Testis (tissue), 3 donors: ENCODE measurements around the gene IFNGR2. TPM values are rescaled to one million over a fixed set of nuclear protein-coding genes. Genes with fewer than 3 reads are reported as not detected.
"Not testable (repeated sequence)": the region's sequence is repeated elsewhere in the genome, so short reads cannot be mapped to it uniquely, and the experiment has no call there.

Experiments
- DNase-seq: peaks from one replicate; pipeline ENCODE4 v3.0.0-alpha.2; 2019
- H3K27ac ChIP-seq, 2 donors: fragments of 200-600 bp; sonication (generic); one replicate each; pipeline ENCODE4 v1.5.1; 2019
- H3K27me3 ChIP-seq: fragments of 200-600 bp; sonication (generic); one replicate; pipeline ENCODE4 v1.5.1; 2019
- H3K36me3 ChIP-seq: fragments of 200-600 bp; sonication (generic); one replicate; pipeline ENCODE4 v1.5.1; 2017; ENCODE audit warnings: low read depth; ENCODE audit errors: missing control alignments
- H3K4me1 ChIP-seq: fragments of 200-600 bp; sonication (generic); one replicate; pipeline ENCODE4 v1.5.1; 2019
- H3K4me3 ChIP-seq, 2 donors: fragments of 200-600 bp; sonication (generic); one replicate each; pipeline ENCODE4 v1.5.1; 2017 to 2019
- H3K9me3 ChIP-seq: fragments of 200-600 bp; sonication (generic); one replicate; pipeline ENCODE4 v1.5.1; 2017
- POLR2A ChIP-seq: fragments of 450-650 bp; IDR thresholded peaks from one replicate; pipeline ENCODE4 v1.6.1; 2017; ENCODE audit warnings: antibody characterized with exemption, mild to moderate bottlenecking, moderate library complexity
- WGBS, 2 donors: methylation state at CpG; one replicate each; pipeline ENCODE4 v1.1.5; 2018; 5-methylcytosine and 5-hydroxymethylcytosine counted together
- intact Hi-C: fragments of 100-400 bp; cut with DNase I; formaldehyde crosslinking; loops from one replicate; pipeline ENCODE4 v1.15.1; 2023; ENCODE audit warnings: low total_unique reads
- polyA plus RNA-seq: library from polyadenylated mRNA; stranded (reverse); fragments of 350-450 nt; fragmentation: Illumina TruSeq; extraction: RNeasy Lipid Tissue Mini Kit (QIAGEN cat#74804); gene quantifications from one replicate; pipeline ENCODE4 v1.2.3, GENCODE V29; 2014; ENCODE audit warnings: low read depth, low replicate concordance; ENCODE audit not compliant: insufficient read depth
- total RNA-seq, 2 donors: library from RNA; depleted of rRNA; stranded (reverse); fragments of >200 nt; gene quantifications; one replicate each; pipeline ENCODE4 v1.2.3, GENCODE V29; 2016
- TF ChIP-seq, protein P1 (sequence below), 3 experiments: fragments of 450-650 bp in 2 of 3; fragments of 200-600 bp in 1 of 3; sonication (generic) in 1 of 3; IDR thresholded peaks; one replicate each; pipeline ENCODE4 v1.5.1; 2016 to 2019; ENCODE audit warnings: antibody characterized with exemption in 3 of 3, mild to moderate bottlenecking in 2 of 3, moderate library complexity in 1 of 3

The IFNGR2 gene
- total and polyA plus RNA-seq, 3 donors from 2014 or later, result 87.6 to 108 (median 91.9) TPM

DNA sequence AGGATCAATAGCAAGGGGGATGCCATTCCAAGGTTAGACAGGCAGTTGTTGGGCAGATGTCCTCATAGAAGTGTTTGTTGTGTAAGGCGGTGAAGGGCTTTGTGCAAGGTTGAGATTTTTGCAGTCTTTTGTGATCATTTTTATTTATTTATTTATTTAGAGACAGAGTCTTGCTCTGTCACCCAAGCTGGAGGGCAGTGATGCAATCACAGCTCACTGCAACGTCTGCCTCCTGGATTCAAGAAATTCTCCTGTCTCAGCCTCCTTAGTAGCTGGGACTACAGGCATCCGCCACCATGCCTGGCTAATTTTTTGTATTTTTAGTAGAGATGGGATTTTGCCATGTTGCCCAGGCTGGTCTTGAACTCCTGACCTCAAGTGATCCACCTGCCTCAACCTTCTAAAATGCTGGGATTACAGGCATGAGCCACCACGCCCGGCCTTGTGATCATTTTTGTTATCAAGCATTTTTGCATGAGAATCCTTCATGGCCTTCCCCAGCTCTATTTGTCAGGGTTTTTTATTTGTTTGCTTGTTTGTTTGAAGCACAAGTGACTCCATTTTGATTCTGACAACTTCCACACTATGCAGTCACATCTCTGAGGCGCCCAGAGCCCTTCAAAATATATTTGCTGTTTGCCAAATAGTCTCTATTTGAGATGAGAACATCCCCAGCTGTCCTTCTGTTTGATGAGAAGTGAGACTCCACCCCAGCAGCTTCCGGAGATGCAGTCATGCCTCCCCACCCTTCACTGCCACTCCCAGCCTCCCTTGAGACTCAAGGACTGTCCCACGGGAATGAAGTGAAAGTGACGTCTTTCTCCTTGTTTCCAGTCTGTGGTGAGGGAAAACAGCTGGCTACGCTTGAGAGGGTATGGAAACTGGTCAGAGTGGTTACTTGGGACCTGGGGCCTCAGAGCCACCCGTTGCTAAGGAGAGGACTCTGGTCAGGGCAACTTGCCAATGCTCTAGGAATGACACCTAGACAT lies 38.6 kb downstream of the IFNGR2 start:
- Histone ChIP-seq H3K4me3 (no peak overlapping the region), H3K36me3 (no peaks in the 10 kb centered on the region), H3K9me3 (no peaks in the 10 kb centered on the region), H3K4me1 (peaks cover 4% of the 10 kb centered on the region), H3K27ac (no peak overlapping the region), H3K27me3 (no peaks in the 10 kb centered on the region)
- intact Hi-C loops, result loop anchor here (5.0 kb wide), 1 partner anchor 239 kb away; no protein-coding TSS in a partner anchor
- WGBS, 2 donors, result 75 to 92% methylated on average over 11 of the region's 11 CpGs
- DNase-seq, result no peak
- TF ChIP-seq, protein P1, sequence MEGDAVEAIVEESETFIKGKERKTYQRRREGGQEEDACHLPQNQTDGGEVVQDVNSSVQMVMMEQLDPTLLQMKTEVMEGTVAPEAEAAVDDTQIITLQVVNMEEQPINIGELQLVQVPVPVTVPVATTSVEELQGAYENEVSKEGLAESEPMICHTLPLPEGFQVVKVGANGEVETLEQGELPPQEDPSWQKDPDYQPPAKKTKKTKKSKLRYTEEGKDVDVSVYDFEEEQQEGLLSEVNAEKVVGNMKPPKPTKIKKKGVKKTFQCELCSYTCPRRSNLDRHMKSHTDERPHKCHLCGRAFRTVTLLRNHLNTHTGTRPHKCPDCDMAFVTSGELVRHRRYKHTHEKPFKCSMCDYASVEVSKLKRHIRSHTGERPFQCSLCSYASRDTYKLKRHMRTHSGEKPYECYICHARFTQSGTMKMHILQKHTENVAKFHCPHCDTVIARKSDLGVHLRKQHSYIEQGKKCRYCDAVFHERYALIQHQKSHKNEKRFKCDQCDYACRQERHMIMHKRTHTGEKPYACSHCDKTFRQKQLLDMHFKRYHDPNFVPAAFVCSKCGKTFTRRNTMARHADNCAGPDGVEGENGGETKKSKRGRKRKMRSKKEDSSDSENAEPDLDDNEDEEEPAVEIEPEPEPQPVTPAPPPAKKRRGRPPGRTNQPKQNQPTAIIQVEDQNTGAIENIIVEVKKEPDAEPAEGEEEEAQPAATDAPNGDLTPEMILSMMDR (IDR thresholded peaks at IDR 0.05), result no peak
- no peak for TF ChIP-seq POLR2A

DNA sequence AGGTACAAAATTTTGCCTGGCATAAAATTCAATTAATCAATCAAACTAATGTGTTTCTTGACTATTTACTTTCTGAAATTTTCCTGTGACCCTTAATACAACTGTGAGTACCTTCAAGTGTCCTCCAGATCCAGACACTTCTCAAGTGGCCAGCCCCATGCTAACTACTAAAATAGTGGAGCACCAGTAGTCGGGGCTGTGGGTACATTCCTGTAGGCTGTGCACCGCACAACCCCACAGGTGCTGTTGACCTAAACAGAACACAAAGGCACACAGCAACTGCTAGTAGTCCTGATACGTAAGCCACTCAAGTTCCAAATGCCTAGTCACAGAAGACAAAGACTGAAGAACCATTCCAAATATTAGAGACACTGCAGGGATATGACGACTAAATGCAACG lies 40.0 kb downstream of the IFNGR2 start:
- H3K4me1 ChIP-seq, result peaks cover 4% of the 10 kb centered on the region
- intact Hi-C loops, result loop anchor here (5.0 kb wide), 1 partner anchor 241 kb away; no protein-coding TSS in a partner anchor
- DNase-seq, result no peak
- H3K4me3 ChIP-seq, result no peak overlapping the region
- no peaks in the 10 kb centered on the region for H3K9me3 ChIP-seq
- no peaks in the 10 kb centered on the region for H3K36me3 ChIP-seq
- TF ChIP-seq, protein P1 (IDR thresholded peaks at IDR 0.05), result no peak
- TF ChIP-seq POLR2A, result no peak
- 81 to 86% methylated on average over 5 of the region's 5 CpGs for WGBS, 2 donors
- no peaks in the 10 kb centered on the region for H3K27me3 ChIP-seq
- no peak overlapping the region for H3K27ac ChIP-seq

DNA sequence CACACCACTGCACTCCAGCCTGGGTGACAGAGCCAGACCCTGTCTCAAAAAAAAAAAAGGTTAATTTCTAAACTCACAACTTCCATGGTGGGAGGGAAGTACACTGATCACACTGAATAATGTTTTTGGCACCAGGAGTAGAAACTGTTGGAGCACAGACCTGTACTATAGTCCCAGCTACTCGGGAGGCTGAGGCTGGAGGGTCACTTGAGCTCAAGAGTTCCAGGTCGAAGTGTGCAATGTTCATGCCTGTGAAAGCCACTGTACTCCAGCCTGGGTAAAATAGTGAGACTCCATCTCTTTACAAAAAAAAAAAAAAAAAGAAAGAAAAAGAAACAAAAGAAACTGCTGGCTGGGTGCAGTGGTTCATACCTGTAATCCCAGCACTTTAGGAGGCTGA lies 41.3 kb downstream of the IFNGR2 start:
- no peaks in the 10 kb centered on the region for H3K27me3 ChIP-seq
- no peak overlapping the region for H3K27ac ChIP-seq
- TF ChIP-seq, protein P1 (IDR thresholded peaks at IDR 0.05), result no peak
- no peak for TF ChIP-seq POLR2A
- peaks cover 4% of the 10 kb centered on the region for H3K4me1 ChIP-seq
- DNase-seq, result no peak
- H3K4me3 ChIP-seq, result no peak overlapping the region
- H3K36me3 ChIP-seq, result no peaks in the 10 kb centered on the region
- intact Hi-C loops, result loop anchor here (5.0 kb wide), 1 partner anchor 242 kb away; no protein-coding TSS in a partner anchor
- 43 to 50% methylated on average over 2 of the region's 2 CpGs for WGBS, 2 donors
- no peaks in the 10 kb centered on the region for H3K9me3 ChIP-seq

DNA sequence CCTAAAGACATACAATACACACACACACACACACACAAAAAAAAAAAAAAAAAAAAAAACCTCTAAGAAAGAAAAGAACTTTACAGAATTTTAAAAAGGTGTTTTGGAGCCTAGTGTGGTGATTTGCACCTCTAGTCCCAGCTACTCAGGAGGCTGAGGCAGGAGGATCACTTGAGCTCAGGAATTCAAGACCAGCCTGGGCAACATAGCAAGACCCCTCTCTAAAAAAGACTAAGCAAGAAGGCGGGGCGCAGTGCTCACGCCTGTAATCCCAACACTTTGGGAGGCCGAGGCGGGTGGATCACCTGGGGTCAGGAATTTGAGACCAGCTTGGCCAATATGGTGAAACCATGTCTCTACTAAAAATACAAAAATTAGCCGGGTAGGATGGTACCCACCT lies 43.4 kb downstream of the IFNGR2 start:
- DNase-seq, H3K4me3 ChIP-seq, intact Hi-C loops, H3K9me3 ChIP-seq, H3K4me1 ChIP-seq, H3K27me3 ChIP-seq, H3K36me3 ChIP-seq, H3K27ac ChIP-seq: not testable (repeated sequence)
- 95 to 97% methylated on average over 6 of the region's 6 CpGs for WGBS, 2 donors

DNA sequence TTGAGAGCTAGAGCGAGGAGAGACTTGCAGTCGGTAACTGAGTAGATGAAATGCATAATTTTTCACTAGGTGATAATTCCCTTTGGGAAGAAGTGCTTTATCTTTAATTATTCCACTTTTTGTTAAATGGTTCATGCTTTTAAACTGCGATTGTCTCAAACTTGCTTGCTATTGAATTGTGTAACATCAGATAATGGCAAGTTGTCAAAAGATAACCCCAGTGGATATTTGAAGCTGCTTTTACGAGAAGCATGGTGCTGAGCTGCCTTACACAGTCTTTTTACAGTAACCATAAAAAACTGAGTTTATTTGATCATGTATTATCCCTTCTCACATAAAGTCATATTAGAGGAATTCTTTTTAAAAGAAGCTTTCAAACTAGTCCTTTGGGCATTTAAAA lies 46.4 kb downstream of the IFNGR2 start:
- no peaks in the 10 kb centered on the region for H3K9me3 ChIP-seq
- H3K27me3 ChIP-seq, result no peaks in the 10 kb centered on the region
- H3K4me1 ChIP-seq, result peaks cover 4% of the 10 kb centered on the region
- WGBS, 2 donors, result 79 to 84% methylated on average over 4 of the region's 4 CpGs
- H3K36me3 ChIP-seq, result no peaks in the 10 kb centered on the region
- TF ChIP-seq, protein P1 (IDR thresholded peaks at IDR 0.05), result no peak
- DNase-seq, result no peak
- intact Hi-C loops, result no loop called here
- no peak overlapping the region for H3K4me3 ChIP-seq
- H3K27ac ChIP-seq, result no peak overlapping the region
